Kidney (tissue), 14 donors: ENCODE measurements around the gene GTF2A2. TPM values are rescaled to one million over a fixed set of nuclear protein-coding genes. Genes with fewer than 3 reads are reported as not detected.
A peak's percentile ranks its signal among the peaks of the same experiment; 100 is the strongest.

Experiments
- DNase-seq, 5 donors: peaks; one replicate each; pipeline ENCODE4 v3.0.0-alpha.2; 2013 to 2020
- FAIRE-seq: peaks from 2 replicates; lab custom pipeline; 2012; peaks lifted over from hg19 to GRCh38; lab: Jason Lieb, UNC
- H3K27ac ChIP-seq, 2 donors: one replicate each; pipeline ENCODE4 v1.7.0; 2013; ENCODE audit warnings: low read depth in 2 of 2, low read length in 2 of 2, inconsistent platforms in 1 of 2
- H3K27me3 ChIP-seq: one replicate; pipeline ENCODE4 v1.7.1; 2013; ENCODE audit warnings: low read length, inconsistent platforms; ENCODE audit not compliant: control insufficient read depth, insufficient read depth
- H3K36me3 ChIP-seq, 3 donors: one replicate each; pipeline versions ENCODE4 v1.7.0 to v1.7.1; 2013; ENCODE audit warnings: low read length in 3 of 3, control low read depth in 1 of 3, inconsistent platforms in 1 of 3; ENCODE audit not compliant: insufficient read depth in 3 of 3, control insufficient read depth in 2 of 3
- H3K4me1 ChIP-seq, 3 donors: one replicate each; pipeline versions ENCODE4 v1.7.0 to v1.7.1; 2013; ENCODE audit warnings: low read length in 3 of 3, inconsistent platforms in 1 of 3, low read depth in 1 of 3; ENCODE audit not compliant: control insufficient read depth in 2 of 3, insufficient read depth in 2 of 3
- H3K4me3 ChIP-seq, 3 donors: one replicate each; pipeline versions ENCODE4 v1.7.0 to v1.8.1; 2013; ENCODE audit warnings: low read length in 3 of 3, control low read depth in 1 of 3, inconsistent platforms in 1 of 3
- H3K9ac ChIP-seq, 3 donors: one replicate each; pipeline versions ENCODE4 v1.7.0 to v1.7.1; 2013; ENCODE audit warnings: low read length in 3 of 3, control low read depth in 1 of 3, inconsistent platforms in 1 of 3
- H3K9me3 ChIP-seq, 3 donors: one replicate each; pipeline versions ENCODE4 v1.7.0 to v1.7.1; 2013; ENCODE audit warnings: low read length in 3 of 3, control low read depth in 1 of 3, inconsistent platforms in 1 of 3; ENCODE audit not compliant: control insufficient read depth in 2 of 3, insufficient read depth in 1 of 3
- intact Hi-C: fragments of 100-400 bp; cut with DNase I; formaldehyde crosslinking; loops from one replicate; pipeline ENCODE4 v1.11.1; 2022
- polyA plus RNA-seq: library from polyadenylated mRNA; stranded (reverse); fragments of 350-450 nt; fragmentation: Illumina TruSeq; extraction: RNeasy Lipid Tissue Mini Kit (QIAGEN cat#74804); gene quantifications from one replicate; pipeline ENCODE4 v1.2.3, GENCODE V29; 2014; ENCODE audit warnings: low read depth, low replicate concordance; ENCODE audit not compliant: insufficient read depth
- total RNA-seq: library from RNA; stranded (reverse); fragmentation: NEBNext Ultra II Directional; extraction: Animal tissue kit (Norgen Biotek cat#: 25700); gene quantifications from one replicate; pipeline ENCODE4 v1.2.1, GENCODE V29; 2021
- TF ChIP-seq, protein P1 (sequence below): IDR thresholded peaks from 3 replicates; pipeline ENCODE4 v1.5.1; 2012; ENCODE audit warnings: mild to moderate bottlenecking, moderate library complexity, borderline replicate concordance; ENCODE audit not compliant: insufficient read depth; ENCODE audit errors: extremely low read depth
- donor health status: control.
- donor health status: control.
- donor health status: control.
- donor health status: control.
- donor health status: control.
- donor health status: DM: yes; HTN: yes; CAD: no.
- donor health status: Normal renal cell carcinoma (clear cell type).

GTF2A2 gene
- total and polyA plus RNA-seq, 2 donors from 2014 or later: 90.9 to 139 TPM

DNA sequence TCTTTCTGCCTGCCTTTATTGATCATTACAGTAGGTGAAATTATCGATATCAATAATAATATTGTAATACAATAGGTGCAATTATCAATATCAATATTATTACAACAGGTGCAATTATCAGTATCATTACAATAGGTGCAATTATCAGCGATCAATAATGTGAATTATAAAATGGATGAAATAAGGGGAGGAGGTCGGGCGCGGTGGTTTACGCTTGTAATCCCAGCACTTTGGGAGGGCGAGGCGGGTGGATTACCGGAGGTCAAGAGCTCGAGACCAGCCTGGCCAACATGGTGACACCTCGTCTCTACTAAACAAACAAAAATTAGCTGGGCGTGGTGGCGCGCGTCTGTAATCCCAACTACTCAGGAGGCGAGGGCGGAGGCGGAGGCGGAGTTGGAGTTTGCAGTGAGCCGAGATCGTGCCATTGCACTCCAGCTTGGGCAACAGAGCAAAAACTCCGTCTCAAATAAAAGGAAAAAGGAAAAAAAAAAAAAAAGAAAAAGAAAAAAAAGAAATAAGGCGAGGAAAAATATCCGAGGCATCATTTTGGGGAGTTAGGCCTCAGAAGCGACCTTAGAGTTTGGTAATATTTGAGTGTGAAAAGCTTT is 32.4 kb upstream of the GTF2A2 start:
- intact Hi-C loops: no loop called here
- TF ChIP-seq, protein P1, sequence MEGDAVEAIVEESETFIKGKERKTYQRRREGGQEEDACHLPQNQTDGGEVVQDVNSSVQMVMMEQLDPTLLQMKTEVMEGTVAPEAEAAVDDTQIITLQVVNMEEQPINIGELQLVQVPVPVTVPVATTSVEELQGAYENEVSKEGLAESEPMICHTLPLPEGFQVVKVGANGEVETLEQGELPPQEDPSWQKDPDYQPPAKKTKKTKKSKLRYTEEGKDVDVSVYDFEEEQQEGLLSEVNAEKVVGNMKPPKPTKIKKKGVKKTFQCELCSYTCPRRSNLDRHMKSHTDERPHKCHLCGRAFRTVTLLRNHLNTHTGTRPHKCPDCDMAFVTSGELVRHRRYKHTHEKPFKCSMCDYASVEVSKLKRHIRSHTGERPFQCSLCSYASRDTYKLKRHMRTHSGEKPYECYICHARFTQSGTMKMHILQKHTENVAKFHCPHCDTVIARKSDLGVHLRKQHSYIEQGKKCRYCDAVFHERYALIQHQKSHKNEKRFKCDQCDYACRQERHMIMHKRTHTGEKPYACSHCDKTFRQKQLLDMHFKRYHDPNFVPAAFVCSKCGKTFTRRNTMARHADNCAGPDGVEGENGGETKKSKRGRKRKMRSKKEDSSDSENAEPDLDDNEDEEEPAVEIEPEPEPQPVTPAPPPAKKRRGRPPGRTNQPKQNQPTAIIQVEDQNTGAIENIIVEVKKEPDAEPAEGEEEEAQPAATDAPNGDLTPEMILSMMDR: no peak
- H3K36me3 ChIP-seq: no peaks in the 10 kb centered on the region
- H3K4me3 ChIP-seq: peak overlapping the region; percentile 90 to 96 (median 94)
- H3K27me3 ChIP-seq: no peaks in the 10 kb centered on the region
- H3K9me3 ChIP-seq: no peaks in the 10 kb centered on the region
- H3K27ac ChIP-seq: peak overlapping the region; percentile 98 to 99
- FAIRE-seq (no peak), DNase-seq (peak; percentile 78 to 94 (median 80))
- peaks cover 0 to 8% (median 6%) of the 10 kb centered on the region in 3 donors for H3K4me1 ChIP-seq
- peak overlapping the region; percentile 28 to 93 (median 87) for H3K9ac ChIP-seq

DNA sequence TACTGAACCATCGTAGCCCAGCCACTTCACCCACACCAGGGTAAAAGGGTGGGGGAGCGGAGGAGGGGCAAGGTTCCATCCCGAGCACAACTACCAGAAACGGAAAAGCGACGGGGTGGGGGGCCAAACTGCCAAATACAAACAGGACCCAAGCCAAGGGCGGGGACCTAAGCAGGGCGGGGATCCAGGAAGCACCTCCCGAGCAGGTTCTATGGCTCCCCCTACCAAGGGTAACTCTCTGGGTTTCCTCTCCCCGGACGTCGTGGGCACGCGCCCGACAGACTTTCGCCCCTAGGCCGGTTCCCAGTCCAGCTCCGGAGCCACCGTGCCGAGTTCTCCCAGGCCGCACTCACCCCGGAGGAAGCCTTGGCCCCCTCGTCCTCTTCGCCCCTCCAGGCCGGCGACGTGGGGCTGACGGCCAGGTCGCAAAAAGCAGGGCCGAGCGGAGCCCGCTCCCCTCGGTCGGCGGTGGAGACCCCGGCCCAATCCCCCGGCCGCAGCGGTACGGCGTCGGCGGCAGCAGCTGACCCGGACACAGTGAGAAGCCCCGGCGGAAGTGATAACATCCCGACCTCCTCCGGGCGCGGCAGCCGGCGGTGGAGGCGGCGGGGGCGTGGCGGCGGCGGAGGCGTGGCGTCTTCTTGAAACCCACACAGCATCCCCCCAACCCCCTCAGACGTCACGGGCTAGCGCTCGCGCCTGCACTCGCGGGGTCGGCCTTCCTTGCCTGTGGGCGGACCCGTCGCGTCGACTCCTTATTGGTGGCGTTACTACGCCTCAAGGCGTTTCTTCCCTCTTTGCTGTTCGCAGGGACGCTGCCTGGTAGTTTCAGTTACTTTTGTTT is 31.7 kb upstream of the GTF2A2 start, which contains the start of gene BNIP2:
Gene BNIP2, minus strand, starts transcription at position 539 of the 844 bp plus-strand sequence. CDS start 6,863 bp downstream, outside the sequence.
- FAIRE-seq (no peak), DNase-seq (peak; percentile 99 to 100 (median 100))
- Histone ChIP-seq H3K27ac (peak within 1 kb of the TSS; percentile 98 to 99), H3K4me1 (peaks cover 0 to 8% (median 6%) of the 10 kb centered on the region in 3 donors), H3K36me3 (no peaks in the 10 kb centered on the region), H3K9me3 (no peaks in the 10 kb centered on the region), H3K9ac (peak within 1 kb of the TSS; percentile 91 to 96 (median 94)), H3K4me3 (peak within 1 kb of the TSS; percentile 90 to 96 (median 95)), H3K27me3 (no peaks in the 10 kb centered on the region)
- TF ChIP-seq, protein P1: no peak
- intact Hi-C loops: no loop called here

DNA sequence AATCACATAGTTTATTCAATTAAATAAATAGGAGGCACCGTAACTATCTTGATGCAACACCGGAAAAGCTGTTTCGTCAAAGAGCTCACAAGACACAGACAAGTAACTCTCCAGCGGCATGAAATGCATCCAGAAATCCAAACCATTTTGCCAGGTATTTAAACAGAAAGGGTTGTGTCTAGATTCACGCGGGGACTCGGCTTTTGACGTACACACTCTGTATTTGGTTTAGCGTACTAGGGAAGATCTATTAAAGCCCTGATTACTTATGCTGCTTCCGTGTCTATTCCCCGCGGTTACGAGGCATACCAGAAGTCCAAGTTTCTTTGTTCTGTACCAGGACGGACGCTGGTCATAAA is 31.1 kb upstream of the GTF2A2 start:
- DNase-seq (peak in 2 of 5 donors; percentile 72 to 75), FAIRE-seq (no peak)
- Histone ChIP-seq H3K4me3 (peak overlapping the region; percentile 90 to 95 (median 95)), H3K9ac (peak overlapping the region; percentile 91 to 96 (median 94)), H3K9me3 (no peaks in the 10 kb centered on the region), H3K36me3 (no peaks in the 10 kb centered on the region), H3K4me1 (peaks cover 0 to 8% (median 6%) of the 10 kb centered on the region in 3 donors), H3K27me3 (no peaks in the 10 kb centered on the region), H3K27ac (peak overlapping the region; percentile 98 to 99)
- TF ChIP-seq, protein P1: no peak
- intact Hi-C loops: no loop called here
